ENCODE measurements around the gene MINDY4. TPM values are rescaled to one million over a fixed set of nuclear protein-coding genes. Genes with fewer than 3 reads are reported as not detected.
A peak's percentile ranks its signal among the peaks of the same experiment; 100 is the strongest.

The MINDY4 gene
- total RNA-seq, 2 donors from 2014 or later = 5.4 to 8.8 TPM

DNA sequence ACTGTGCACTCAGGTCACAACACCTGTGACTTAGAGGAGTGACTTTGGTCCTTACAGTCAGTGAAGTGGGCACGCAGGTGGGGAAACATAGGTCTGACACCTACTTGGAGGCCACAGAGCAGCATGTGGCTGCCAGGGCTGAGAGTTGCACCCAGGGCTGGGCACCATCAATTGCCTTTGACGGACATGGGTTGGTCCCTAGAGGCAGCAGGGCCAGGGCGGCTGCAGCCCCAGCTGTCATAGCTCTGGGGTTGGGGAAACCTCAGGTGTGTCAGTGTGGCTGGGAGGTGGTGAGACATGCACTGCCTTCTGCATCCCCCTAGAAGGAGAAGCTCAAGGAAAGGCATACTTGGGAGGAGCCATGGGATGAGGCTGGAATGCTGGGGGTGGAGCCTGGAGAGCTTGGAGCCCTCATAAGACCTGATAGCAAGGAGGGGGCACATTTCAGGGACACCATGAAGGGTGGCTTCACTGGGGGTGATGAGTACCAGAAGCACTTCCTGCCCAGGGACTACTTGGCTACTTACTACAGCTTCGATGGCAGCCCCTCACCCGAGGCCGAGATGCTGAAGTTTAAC, 19.4 kb upstream of the MINDY4 start, which contains the start of gene INMT:
Gene INMT (plus strand): TSS at position 440 of the 578 bp plus-strand sequence. CDS start 16 bp downstream, at position 456.
- TF ChIP-seq, protein P1, sequence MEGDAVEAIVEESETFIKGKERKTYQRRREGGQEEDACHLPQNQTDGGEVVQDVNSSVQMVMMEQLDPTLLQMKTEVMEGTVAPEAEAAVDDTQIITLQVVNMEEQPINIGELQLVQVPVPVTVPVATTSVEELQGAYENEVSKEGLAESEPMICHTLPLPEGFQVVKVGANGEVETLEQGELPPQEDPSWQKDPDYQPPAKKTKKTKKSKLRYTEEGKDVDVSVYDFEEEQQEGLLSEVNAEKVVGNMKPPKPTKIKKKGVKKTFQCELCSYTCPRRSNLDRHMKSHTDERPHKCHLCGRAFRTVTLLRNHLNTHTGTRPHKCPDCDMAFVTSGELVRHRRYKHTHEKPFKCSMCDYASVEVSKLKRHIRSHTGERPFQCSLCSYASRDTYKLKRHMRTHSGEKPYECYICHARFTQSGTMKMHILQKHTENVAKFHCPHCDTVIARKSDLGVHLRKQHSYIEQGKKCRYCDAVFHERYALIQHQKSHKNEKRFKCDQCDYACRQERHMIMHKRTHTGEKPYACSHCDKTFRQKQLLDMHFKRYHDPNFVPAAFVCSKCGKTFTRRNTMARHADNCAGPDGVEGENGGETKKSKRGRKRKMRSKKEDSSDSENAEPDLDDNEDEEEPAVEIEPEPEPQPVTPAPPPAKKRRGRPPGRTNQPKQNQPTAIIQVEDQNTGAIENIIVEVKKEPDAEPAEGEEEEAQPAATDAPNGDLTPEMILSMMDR (IDR thresholded peaks at IDR 0.05) = no peak
- DNase-seq (ENCODE audit: low spot score) = no peak
- H3K36me3 ChIP-seq = no peaks in the 10 kb centered on the region
- peak within 1 kb of the TSS; percentile 30 to 52 for H3K4me3 ChIP-seq
- peaks cover 0 to 61% of the 10 kb centered on the region in 2 donors for H3K4me1 ChIP-seq
- H3K9me3 ChIP-seq = no peaks in the 10 kb centered on the region
- no peaks in the 10 kb centered on the region for H3K27me3 ChIP-seq
- peak within 1 kb of the TSS; percentile 78 to 84 for H3K27ac ChIP-seq

DNA sequence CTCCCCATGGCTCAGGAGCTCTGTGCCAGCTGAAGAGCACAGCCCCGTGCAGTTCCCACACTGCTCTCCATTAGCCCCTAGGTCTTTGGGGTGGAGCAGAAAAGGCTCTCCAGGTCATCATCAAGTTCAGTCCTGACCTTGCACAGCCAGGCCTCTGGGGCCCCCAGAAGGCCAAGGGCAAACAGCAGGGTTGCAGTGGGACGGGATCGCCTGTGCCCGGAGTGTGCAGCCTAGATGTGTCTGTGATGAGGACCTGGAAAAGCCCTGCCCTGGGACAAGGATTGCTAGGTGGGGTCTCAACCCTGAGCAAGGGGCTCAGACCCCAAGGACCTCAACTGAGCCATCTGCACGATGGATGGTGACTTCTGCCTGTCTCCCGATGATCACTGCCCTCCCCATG, 18.7 kb upstream of the MINDY4 start:
- DNase-seq (ENCODE audit: low spot score) = no peak
- Histone ChIP-seq H3K4me1 (peaks cover 0 to 68% of the 10 kb centered on the region in 2 donors), H3K9me3 (no peaks in the 10 kb centered on the region), H3K4me3 (peak overlapping the region; percentile 30 to 52), H3K27me3 (no peaks in the 10 kb centered on the region), H3K27ac (peak overlapping the region; percentile 78 to 84), H3K36me3 (no peaks in the 10 kb centered on the region)
- TF ChIP-seq, protein P1 (IDR thresholded peaks at IDR 0.05) = no peak

DNA sequence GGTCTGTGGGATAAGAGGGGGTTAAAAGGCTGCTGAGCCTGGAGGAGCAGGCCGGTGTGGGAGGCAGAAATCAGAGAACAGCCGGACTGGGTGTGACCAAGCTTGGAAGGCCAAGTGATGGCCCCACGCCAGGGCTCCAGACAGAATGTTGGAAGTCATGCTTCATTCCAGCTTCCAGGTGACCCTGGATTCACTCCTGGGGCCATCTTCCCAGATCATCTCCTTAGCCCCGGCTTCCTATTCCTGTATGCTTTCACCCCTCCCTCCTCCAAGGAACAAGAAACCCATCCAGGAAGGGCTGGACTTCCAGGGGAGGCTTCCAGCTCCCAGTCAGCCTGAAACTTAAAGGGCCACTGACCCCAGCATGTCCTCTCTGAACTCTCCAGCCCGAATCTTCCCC, 18.2 kb upstream of the MINDY4 start:
- TF ChIP-seq, protein P1 (IDR thresholded peaks at IDR 0.05) = no peak
- peak overlapping the region; percentile 30 to 52 for H3K4me3 ChIP-seq
- no peaks in the 10 kb centered on the region for H3K9me3 ChIP-seq
- H3K4me1 ChIP-seq = peaks cover 0 to 73% of the 10 kb centered on the region in 2 donors
- no peaks in the 10 kb centered on the region for H3K36me3 ChIP-seq
- peak overlapping the region; percentile 78 to 84 for H3K27ac ChIP-seq
- peak; percentile 76 for DNase-seq (ENCODE audit: low spot score)
- H3K27me3 ChIP-seq = no peaks in the 10 kb centered on the region

DNA sequence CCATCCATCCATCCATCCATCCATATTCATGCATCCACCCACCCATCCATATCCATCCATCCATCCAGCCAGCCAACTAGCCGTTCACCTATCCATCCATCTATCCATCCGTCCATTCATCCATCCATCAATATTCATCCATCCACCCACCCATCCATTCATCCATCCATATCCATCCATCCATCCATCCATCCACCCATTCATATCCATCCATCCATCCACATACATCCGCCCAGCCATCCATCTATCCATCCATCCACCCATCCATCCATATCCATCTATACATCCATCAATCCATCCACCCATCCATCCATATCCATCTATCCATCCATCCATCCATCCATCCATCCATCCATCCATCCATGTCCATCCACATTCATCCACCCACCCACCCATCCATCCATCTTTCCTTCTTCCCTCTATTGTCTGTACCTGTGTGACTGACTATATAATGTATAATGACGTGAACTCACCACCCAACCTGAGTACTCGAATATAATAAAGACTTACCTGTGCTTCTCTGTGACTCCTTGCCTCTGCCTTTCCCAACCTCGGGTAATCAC, 16.8 kb upstream of the MINDY4 start:
- Histone ChIP-seq H3K27ac (no peak overlapping the region), H3K4me1 (peaks cover 0 to 77% of the 10 kb centered on the region in 2 donors)

DNA sequence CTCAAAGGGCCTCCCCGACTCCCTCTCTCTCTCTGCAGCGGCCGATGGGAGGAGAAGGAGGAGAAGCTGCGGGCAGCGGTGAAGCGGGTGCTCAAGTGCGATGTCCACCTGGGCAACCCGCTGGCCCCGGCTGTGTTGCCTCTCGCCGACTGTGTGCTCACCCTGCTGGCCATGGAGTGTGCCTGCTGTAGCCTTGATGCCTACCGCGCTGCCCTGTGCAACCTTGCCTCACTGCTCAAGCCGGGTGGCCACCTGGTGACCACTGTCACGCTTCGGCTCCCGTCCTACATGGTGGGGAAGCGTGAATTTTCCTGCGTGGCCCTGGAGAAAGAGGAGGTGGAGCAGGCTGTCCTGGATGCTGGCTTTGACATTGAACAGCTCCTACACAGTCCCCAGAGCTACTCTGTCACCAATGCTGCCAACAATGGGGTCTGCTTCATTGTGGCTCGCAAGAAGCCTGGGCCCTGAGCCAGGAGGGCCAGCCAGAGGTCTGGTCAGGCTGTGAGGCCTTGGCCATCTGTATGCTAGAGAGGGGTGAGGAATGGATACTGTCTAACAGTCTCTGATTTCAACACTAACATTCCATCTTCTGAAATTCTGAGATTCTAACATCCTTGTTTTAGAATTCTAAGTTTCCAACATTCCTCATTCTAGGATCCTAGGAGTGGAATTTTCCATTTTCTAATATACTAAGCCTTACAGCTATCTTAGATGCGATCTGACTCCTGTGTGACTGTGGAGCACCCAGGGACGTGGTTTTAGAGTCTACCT, 15.6 kb upstream of the MINDY4 start:
- peak overlapping the region; percentile 35 to 41 for H3K27ac ChIP-seq
- peak; percentile 73 for DNase-seq (ENCODE audit: low spot score)
- TF ChIP-seq, protein P1 (IDR thresholded peaks at IDR 0.05) = peak in 1 of 2 donors; percentile 15
- peak overlapping the region in 1 of 2 donors; percentile 52 for H3K4me3 ChIP-seq
- H3K36me3 ChIP-seq = no peaks in the 10 kb centered on the region
- no peaks in the 10 kb centered on the region for H3K9me3 ChIP-seq
- no peaks in the 10 kb centered on the region for H3K27me3 ChIP-seq
- H3K4me1 ChIP-seq = peaks cover 0 to 69% of the 10 kb centered on the region in 2 donors

More for the DNA sequence above, 16.8 kb upstream of the MINDY4 start:
- peak overlapping the region in 1 of 2 donors; percentile 52 for H3K4me3 ChIP-seq
- no peaks in the 10 kb centered on the region for H3K9me3 ChIP-seq
- DNase-seq (ENCODE audit: low spot score) = no peak
- TF ChIP-seq, protein P1 (IDR thresholded peaks at IDR 0.05) = no peak
- no peaks in the 10 kb centered on the region for H3K36me3 ChIP-seq
- H3K27me3 ChIP-seq = no peaks in the 10 kb centered on the region

Measured in right atrium auricular region (tissue), 2 donors.